ENCODE measurements around the gene OR6K2. TPM values are rescaled to one million over a fixed set of nuclear protein-coding genes. Genes with fewer than 3 reads are reported as not detected.
"Not testable (repeated sequence)": the region's sequence is repeated elsewhere in the genome, so short reads cannot be mapped to it uniquely, and the experiment has no call there.

The OR6K2 gene
- total RNA-seq, 1 donor from 2014 or later: not detected

- no peak overlapping the region for H3K27ac Mint-ChIP-seq
- H3K4me3 Mint-ChIP-seq (ENCODE audit: low read depth): no peak overlapping the region
- H3K36me3 Mint-ChIP-seq (ENCODE audit: low read depth): no peaks in the 10 kb centered on the region
- no peaks in the 10 kb centered on the region for H3K9me3 Mint-ChIP-seq
- H3K4me1 Mint-ChIP-seq (ENCODE audit: low read depth): no peaks in the 10 kb centered on the region
- DNase-seq (ENCODE audit: low spot score): no peak
- intact Hi-C loops (cut with micrococcal nuclease): no loop called here
- peaks cover 5% of the 10 kb centered on the region for H3K27me3 Mint-ChIP-seq (ENCODE audit: low read depth)
Measured at GRCh38 chr1:158706096-158706495, 5.6 kb upstream of the OR6K2 start.

GRCh38 chr1:158694596-158694995 lies 5.9 kb downstream of the OR6K2 start:
- Mint-ChIP-seq H3K27me3 (ENCODE audit: low read depth) (peaks cover 3% of the 10 kb centered on the region), H3K4me1 (ENCODE audit: low read depth) (no peaks in the 10 kb centered on the region), H3K4me3 (ENCODE audit: low read depth) (no peak overlapping the region), H3K27ac (no peak overlapping the region), H3K9me3 (no peaks in the 10 kb centered on the region), H3K36me3 (ENCODE audit: low read depth) (no peaks in the 10 kb centered on the region)
- no peak for DNase-seq (ENCODE audit: low spot score)
- intact Hi-C loops (cut with micrococcal nuclease): no loop called here

GRCh38 chr1:158692356-158692755 lies 8.1 kb downstream of the OR6K2 start:
- intact Hi-C loops (cut with micrococcal nuclease): no loop called here
- DNase-seq (ENCODE audit: low spot score): no peak
- peaks cover 5% of the 10 kb centered on the region for H3K9me3 Mint-ChIP-seq
- no peaks in the 10 kb centered on the region for H3K4me1 Mint-ChIP-seq (ENCODE audit: low read depth)
- H3K4me3 Mint-ChIP-seq (ENCODE audit: low read depth): no peak overlapping the region
- H3K36me3 Mint-ChIP-seq (ENCODE audit: low read depth): no peaks in the 10 kb centered on the region
- no peaks in the 10 kb centered on the region for H3K27me3 Mint-ChIP-seq (ENCODE audit: low read depth)
- no peak overlapping the region for H3K27ac Mint-ChIP-seq

- Mint-ChIP-seq H3K4me1 (ENCODE audit: low read depth) (no peaks in the 10 kb centered on the region), H3K36me3 (ENCODE audit: low read depth) (no peaks in the 10 kb centered on the region), H3K9me3 (peaks cover 5% of the 10 kb centered on the region), H3K27ac (no peak overlapping the region), H3K27me3 (ENCODE audit: low read depth) (no peaks in the 10 kb centered on the region), H3K4me3 (ENCODE audit: low read depth) (no peak overlapping the region)
- intact Hi-C loops (cut with micrococcal nuclease): no loop called here
- DNase-seq (ENCODE audit: low spot score): no peak
Measured at GRCh38 chr1:158691907-158692306, 8.5 kb downstream of the OR6K2 start.

- H3K9me3 Mint-ChIP-seq; H3K36me3 Mint-ChIP-seq (ENCODE audit: low read depth); intact Hi-C loops (cut with micrococcal nuclease); DNase-seq (ENCODE audit: low spot score); H3K27ac Mint-ChIP-seq; H3K4me1 Mint-ChIP-seq (ENCODE audit: low read depth); H3K4me3 Mint-ChIP-seq (ENCODE audit: low read depth); H3K27me3 Mint-ChIP-seq (ENCODE audit: low read depth): not testable (repeated sequence)
Measured at GRCh38 chr1:158691149-158691548, 9.3 kb downstream of the OR6K2 start.

- Mint-ChIP-seq H3K4me1 (ENCODE audit: low read depth) (peaks cover 2% of the 10 kb centered on the region), H3K9me3 (peaks cover 5% of the 10 kb centered on the region), H3K4me3 (ENCODE audit: low read depth) (no peak overlapping the region), H3K27ac (no peak overlapping the region), H3K36me3 (ENCODE audit: low read depth) (no peaks in the 10 kb centered on the region), H3K27me3 (ENCODE audit: low read depth) (peaks cover 7% of the 10 kb centered on the region)
- intact Hi-C loops (cut with micrococcal nuclease): no loop called here
- DNase-seq (ENCODE audit: low spot score): no peak
Measured at GRCh38 chr1:158689875-158690274, 10.6 kb downstream of the OR6K2 start.

GRCh38 chr1:158689110-158689509 lies 11.3 kb downstream of the OR6K2 start:
- no peak overlapping the region for H3K4me3 Mint-ChIP-seq (ENCODE audit: low read depth)
- intact Hi-C loops (cut with micrococcal nuclease): no loop called here
- peaks cover 5% of the 10 kb centered on the region for H3K9me3 Mint-ChIP-seq
- H3K27me3 Mint-ChIP-seq (ENCODE audit: low read depth): peaks cover 10% of the 10 kb centered on the region
- peaks cover 2% of the 10 kb centered on the region for H3K4me1 Mint-ChIP-seq (ENCODE audit: low read depth)
- DNase-seq (ENCODE audit: low spot score): no peak
- H3K36me3 Mint-ChIP-seq (ENCODE audit: low read depth): no peaks in the 10 kb centered on the region
- H3K27ac Mint-ChIP-seq: no peak overlapping the region

- H3K36me3 Mint-ChIP-seq (ENCODE audit: low read depth); H3K27me3 Mint-ChIP-seq (ENCODE audit: low read depth); H3K27ac Mint-ChIP-seq; intact Hi-C loops (cut with micrococcal nuclease); H3K9me3 Mint-ChIP-seq; DNase-seq (ENCODE audit: low spot score); H3K4me1 Mint-ChIP-seq (ENCODE audit: low read depth); H3K4me3 Mint-ChIP-seq (ENCODE audit: low read depth): not testable (repeated sequence)
Measured at GRCh38 chr1:158688343-158688742, 12.1 kb downstream of the OR6K2 start.

- H3K4me1 Mint-ChIP-seq (ENCODE audit: low read depth): peaks cover 2% of the 10 kb centered on the region
- peaks cover 15% of the 10 kb centered on the region for H3K27me3 Mint-ChIP-seq (ENCODE audit: low read depth)
- H3K27ac Mint-ChIP-seq: no peak overlapping the region
- intact Hi-C loops (cut with micrococcal nuclease): no loop called here
- H3K9me3 Mint-ChIP-seq: peaks cover 5% of the 10 kb centered on the region
- no peak overlapping the region for H3K4me3 Mint-ChIP-seq (ENCODE audit: low read depth)
- H3K36me3 Mint-ChIP-seq (ENCODE audit: low read depth): no peaks in the 10 kb centered on the region
- DNase-seq (ENCODE audit: low spot score): no peak
Measured at GRCh38 chr1:158687037-158687436, 13.4 kb downstream of the OR6K2 start.

- Mint-ChIP-seq H3K27ac (no peak within 1 kb of the TSS), H3K27me3 (ENCODE audit: low read depth) (peaks cover 18% of the 10 kb centered on the region), H3K9me3 (peaks cover 5% of the 10 kb centered on the region), H3K4me3 (ENCODE audit: low read depth) (no peak within 1 kb of the TSS), H3K4me1 (ENCODE audit: low read depth) (peaks cover 2% of the 10 kb centered on the region), H3K36me3 (ENCODE audit: low read depth) (no peaks in the 10 kb centered on the region)
- no peak for DNase-seq (ENCODE audit: low spot score)
- intact Hi-C loops (cut with micrococcal nuclease): no loop called here
Measured at GRCh38 chr1:158686111-158687009, 14.1 kb downstream of the OR6K2 start, which contains the start of gene SPTA1. Gene SPTA1, minus strand, starts transcription at chr1:158686715. Its CDS starts 198 bp downstream, at chr1:158686517.

- Mint-ChIP-seq H3K4me1 (ENCODE audit: low read depth) (peaks cover 2% of the 10 kb centered on the region), H3K27me3 (ENCODE audit: low read depth) (peaks cover 18% of the 10 kb centered on the region), H3K4me3 (ENCODE audit: low read depth) (no peak overlapping the region), H3K36me3 (ENCODE audit: low read depth) (no peaks in the 10 kb centered on the region), H3K9me3 (peaks cover 5% of the 10 kb centered on the region), H3K27ac (no peak overlapping the region)
- no peak for DNase-seq (ENCODE audit: low spot score)
- intact Hi-C loops (cut with micrococcal nuclease): no loop called here
Measured at GRCh38 chr1:158685085-158685484, 15.4 kb downstream of the OR6K2 start.

- DNase-seq (ENCODE audit: low spot score): no peak
- peaks cover 2% of the 10 kb centered on the region for H3K4me1 Mint-ChIP-seq (ENCODE audit: low read depth)
- no peak overlapping the region for H3K27ac Mint-ChIP-seq
- no peak overlapping the region for H3K4me3 Mint-ChIP-seq (ENCODE audit: low read depth)
- peaks cover 19% of the 10 kb centered on the region for H3K27me3 Mint-ChIP-seq (ENCODE audit: low read depth)
- intact Hi-C loops (cut with micrococcal nuclease): no loop called here
- no peaks in the 10 kb centered on the region for H3K9me3 Mint-ChIP-seq
- H3K36me3 Mint-ChIP-seq (ENCODE audit: low read depth): no peaks in the 10 kb centered on the region
Measured at GRCh38 chr1:158681606-158682005, 18.8 kb downstream of the OR6K2 start.

GRCh38 chr1:158679289-158679688 lies 21.2 kb downstream of the OR6K2 start:
- H3K4me3 Mint-ChIP-seq (ENCODE audit: low read depth): no peak overlapping the region
- peaks cover 18% of the 10 kb centered on the region for H3K27me3 Mint-ChIP-seq (ENCODE audit: low read depth)
- peaks cover 4% of the 10 kb centered on the region for H3K4me1 Mint-ChIP-seq (ENCODE audit: low read depth)
- DNase-seq (ENCODE audit: low spot score): no peak
- no peaks in the 10 kb centered on the region for H3K9me3 Mint-ChIP-seq
- no peaks in the 10 kb centered on the region for H3K36me3 Mint-ChIP-seq (ENCODE audit: low read depth)
- no peak overlapping the region for H3K27ac Mint-ChIP-seq
- intact Hi-C loops (cut with micrococcal nuclease): no loop called here
